ENCODE measurements around the gene MGAT4B. TPM values are rescaled to one million over a fixed set of nuclear protein-coding genes. Genes with fewer than 3 reads are reported as not detected.
A peak's percentile ranks its signal among the peaks of the same experiment; 100 is the strongest.

MGAT4B gene
- total and polyA plus RNA-seq, 2 of the 13 experiments (the other 11 are each of a cell fraction or from before 2014, with no cell fraction given), result 93.5 to 130 TPM

DNA sequence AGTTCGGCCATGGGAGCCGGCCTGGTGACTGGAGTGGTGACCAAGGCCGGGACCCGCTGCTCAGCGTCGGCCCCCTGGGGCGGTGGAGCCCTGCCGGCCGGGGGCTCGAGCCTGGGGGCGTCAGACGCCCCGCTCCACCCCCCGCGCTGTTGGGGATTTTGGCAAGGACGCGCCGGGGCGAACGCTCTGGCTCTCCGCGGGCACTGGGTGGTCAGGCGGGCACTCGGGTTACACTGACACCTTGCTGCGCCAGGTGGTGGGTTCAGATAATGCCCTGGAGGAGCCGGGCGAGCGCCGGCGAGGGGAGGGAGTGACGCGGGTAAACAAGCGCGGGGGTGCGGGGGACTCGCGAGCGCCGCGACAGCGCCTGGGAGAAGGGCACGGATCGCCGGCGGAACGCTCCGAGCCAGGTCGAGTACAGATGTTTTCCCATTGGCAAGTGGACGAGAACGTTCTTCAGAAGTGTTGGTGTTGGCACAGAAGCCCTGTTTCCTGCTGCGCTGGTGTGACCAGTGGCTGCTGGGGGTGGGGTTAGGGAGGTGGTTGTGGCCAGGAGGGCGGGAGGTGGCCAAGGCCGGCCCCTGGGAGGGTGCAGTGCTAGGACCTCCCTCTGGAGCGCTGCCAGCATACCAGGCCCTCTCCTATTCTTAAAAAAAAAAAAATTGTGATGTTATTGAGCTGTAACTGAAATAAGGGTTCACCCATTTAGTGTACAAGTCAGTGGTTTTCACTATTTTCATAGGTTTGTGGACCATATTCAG, 14.8 kb upstream of the MGAT4B start:
- Histone ChIP-seq H4K20me1 (ENCODE audit: insufficient read depth, low read length) (peaks cover 50% of the 10 kb centered on the region), H2AFZ (ENCODE audit: low read length) (no peak overlapping the region), H3K79me2 (ENCODE audit: insufficient read depth, low read length) (peaks cover 49% of the 10 kb centered on the region), H3K4me2 (ENCODE audit: low read depth, low read length) (peak overlapping the region; percentile 92), H3K27me3 (ENCODE audit: control insufficient read depth in 1 of 2, insufficient read depth in 2 of 2, low read length in 2 of 2) (no peaks in the 10 kb centered on the region), H3K9ac (ENCODE audit: insufficient read depth, low read depth, low read length) (peak overlapping the region; percentile 100), H3K4me1 (ENCODE audit: insufficient read depth, low read length) (peaks cover 78% of the 10 kb centered on the region), H3K4me3 (replicated peaks in 1 of 3; ENCODE audit: insufficient read depth in 1 of 3, low read depth in 2 of 3, low read length in 3 of 3) (peak overlapping the region; percentile 97 to 99 (median 99)), H3K9me3 (ENCODE audit: low read length) (no peaks in the 10 kb centered on the region), H3K27ac (ENCODE audit: extremely low read length, insufficient read depth, low read length) (peak overlapping the region; percentile 99), H3K36me3 (replicated peaks in 1 of 2; ENCODE audit: control insufficient read depth in 1 of 2, insufficient read depth in 2 of 2, low read length in 2 of 2) (peaks cover 12 to 26% of the 10 kb centered on the region in 2 experiments)
- WGBS (ENCODE audit: low lambda C conversion rate), result 4% methylated on average over 5 of the region's 54 CpGs
- intact Hi-C loops (cut with micrococcal nuclease; ENCODE audit: unreplicated experiment), result no loop called here
- in situ Hi-C loops (cut with HindIII; ENCODE audit: extremely low pct_ligation_motif_present, low pct_unique_long_range_greater_than_20kb), result no loop called here
- DNase-seq (ENCODE audit: low spot score), result peak; percentile 80
- ChIA-PET POLR2A (interaction anchor here (0.6 to 5.3 kb wide), 21 partner anchors 9 to 198 kb away, joined by 3 to 115 read pairs (median 6); partner anchors contain the start of genes HNRNPH1, MGAT4B and MRNIP), CTCF (ENCODE audit: low intra/inter-chr PET ratio, low total read pairs) (no interaction called here)
- BruUV-seq (replicated peaks), result no TSS peak
- peak; percentile 66 for FAIRE-seq
- ATAC-seq, result peak; percentile 48
- TF ChIP-seq ZNF382 (CRISPR knock-in tag; IDR thresholded peaks at IDR 0.05; ENCODE audit: borderline replicate concordance) (no peak), ZNF136 (CRISPR knock-in tag; IDR thresholded peaks at IDR 0.05; ENCODE audit: low read depth) (no peak), SP5 (CRISPR knock-in tag; IDR thresholded peaks at IDR 0.05; ENCODE audit: borderline replicate concordance, low read depth) (no peak), ZNF567 (CRISPR knock-in tag; IDR thresholded peaks at IDR 0.05; ENCODE audit: borderline replicate concordance) (no peak), ZBTB3 (CRISPR knock-in tag; IDR thresholded peaks at IDR 0.05; ENCODE audit: borderline replicate concordance, low read depth) (no peak), NR2F2 (IDR thresholded peaks at IDR 0.05; ENCODE audit: borderline replicate concordance, low read depth) (no peak), GATA4 (IDR thresholded peaks at IDR 0.05; ENCODE audit: borderline replicate concordance, low read depth) (no peak), ZNF788 (CRISPR knock-in tag; IDR thresholded peaks at IDR 0.05; ENCODE audit: borderline replicate concordance) (peak; percentile 56; the same call in 1 of the 2 replicates), ZNF883 (CRISPR knock-in tag; IDR thresholded peaks at IDR 0.05; ENCODE audit: not compliant biosample characterization) (peak; percentile 71), ZEB1 (IDR thresholded peaks at IDR 0.05; ENCODE audit: insufficient replicate concordance, low read depth) (no peak), ZBTB39 (CRISPR knock-in tag; IDR thresholded peaks at IDR 0.05) (peak; percentile 58; the same call in 1 of the 2 replicates), NFE2L2 (IDR thresholded peaks at IDR 0.05; ENCODE audit: low read length) (no peak), GTF2F1 (IDR thresholded peaks at IDR 0.05; ENCODE audit: low read length) (no peak), ZNF710 (CRISPR knock-in tag; IDR thresholded peaks at IDR 0.05; ENCODE audit: borderline replicate concordance) (no peak), MLX (CRISPR knock-in tag; IDR thresholded peaks at IDR 0.05) (no peak), ZNF317 (CRISPR knock-in tag; IDR thresholded peaks at IDR 0.05) (no peak; the same call in 1 of the 2 replicates)
- TF ChIP-seq, protein P1, sequence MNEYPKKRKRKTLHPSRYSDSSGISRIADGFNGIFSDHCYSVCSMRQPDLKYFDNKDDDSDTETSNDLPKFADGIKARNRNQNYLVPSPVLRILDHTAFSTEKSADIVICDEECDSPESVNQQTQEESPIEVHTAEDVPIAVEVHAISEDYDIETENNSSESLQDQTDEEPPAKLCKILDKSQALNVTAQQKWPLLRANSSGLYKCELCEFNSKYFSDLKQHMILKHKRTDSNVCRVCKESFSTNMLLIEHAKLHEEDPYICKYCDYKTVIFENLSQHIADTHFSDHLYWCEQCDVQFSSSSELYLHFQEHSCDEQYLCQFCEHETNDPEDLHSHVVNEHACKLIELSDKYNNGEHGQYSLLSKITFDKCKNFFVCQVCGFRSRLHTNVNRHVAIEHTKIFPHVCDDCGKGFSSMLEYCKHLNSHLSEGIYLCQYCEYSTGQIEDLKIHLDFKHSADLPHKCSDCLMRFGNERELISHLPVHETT (CRISPR knock-in tag; conservative IDR thresholded peaks at IDR 0.05), result no peak
- TF ChIP-seq, protein P2, sequence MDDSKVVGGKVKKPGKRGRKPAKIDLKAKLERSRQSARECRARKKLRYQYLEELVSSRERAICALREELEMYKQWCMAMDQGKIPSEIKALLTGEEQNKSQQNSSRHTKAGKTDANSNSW (CRISPR knock-in tag; IDR thresholded peaks at IDR 0.05; ENCODE audit: borderline replicate concordance), result no peak

Data from HepG2 (cell line).